Measurements from ENCODE around the gene RABGAP1L.

Gene RABGAP1L

DNA sequence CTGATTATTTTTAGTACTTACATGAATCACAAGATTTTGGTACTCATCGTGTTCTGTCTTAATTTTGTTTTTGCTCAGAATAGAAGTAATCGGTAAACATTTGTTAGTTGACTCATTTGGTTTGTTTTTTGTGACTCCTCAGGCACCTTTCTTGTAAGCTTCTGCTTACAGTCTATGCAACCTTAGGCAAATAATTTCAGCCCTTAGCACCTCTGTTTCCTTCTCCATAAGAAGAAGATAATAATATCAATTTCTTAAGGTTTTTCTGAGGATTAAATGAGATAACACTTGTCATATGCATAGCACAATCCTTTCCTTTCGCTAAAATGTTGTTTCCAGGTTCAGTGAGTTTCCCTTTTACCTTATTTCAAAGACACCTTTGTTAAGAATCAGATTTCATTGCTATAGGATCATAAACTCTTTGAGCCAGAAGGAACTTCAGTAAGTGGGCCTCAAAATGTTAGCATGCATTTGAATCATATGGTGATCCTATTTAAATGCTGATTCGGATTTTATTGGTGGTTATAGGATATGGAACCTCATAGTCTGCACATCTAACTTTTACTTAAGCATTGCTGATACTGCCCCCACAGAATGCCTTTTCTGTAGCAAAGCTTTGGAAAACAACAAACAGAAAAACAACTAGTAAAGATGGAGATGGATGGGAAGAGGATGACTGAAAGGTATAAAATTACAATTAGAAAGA, 567.7 kb downstream of the RABGAP1L start:
- no peak for DNase-seq

DNA sequence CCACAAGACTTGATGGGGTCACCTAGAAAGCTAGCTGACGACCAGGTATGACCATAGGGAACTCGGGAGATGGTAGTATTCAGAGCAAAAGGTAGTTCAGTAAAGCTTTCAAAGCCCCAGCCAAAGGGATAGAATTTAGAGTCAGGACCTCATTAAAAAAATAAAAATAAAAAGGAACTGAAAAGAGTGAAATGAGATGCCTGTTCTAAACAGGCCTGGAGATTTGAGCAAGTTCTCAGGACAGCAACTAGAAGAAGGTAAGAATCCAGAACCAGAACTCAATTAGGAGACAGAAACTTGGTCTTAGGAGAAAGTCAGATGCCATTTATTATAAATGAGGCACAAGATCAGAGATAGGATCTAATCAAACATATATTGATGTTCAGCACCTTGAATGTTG, 575.0 kb downstream of the RABGAP1L start:
- no peak for DNase-seq

DNA sequence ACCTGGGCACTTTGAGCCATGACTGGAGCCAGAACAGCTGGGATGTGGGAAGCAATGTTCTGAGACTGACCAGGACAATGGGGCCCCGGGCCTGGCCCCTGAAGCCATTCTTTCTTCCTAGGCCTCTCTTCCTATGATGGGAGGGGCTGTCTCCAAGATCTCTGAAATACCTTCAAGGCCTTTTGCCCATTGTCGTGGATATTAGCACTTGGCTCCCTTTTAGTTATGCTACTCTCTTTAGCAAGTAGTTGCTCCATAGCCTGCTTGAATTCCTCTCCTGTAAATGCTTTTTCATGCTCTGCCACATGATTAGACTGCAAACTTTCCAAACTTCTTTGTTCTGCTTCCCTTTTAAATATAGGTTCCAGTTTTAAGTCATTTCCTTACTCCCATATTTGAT, 577.5 kb downstream of the RABGAP1L start:
- no peak for DNase-seq

DNA sequence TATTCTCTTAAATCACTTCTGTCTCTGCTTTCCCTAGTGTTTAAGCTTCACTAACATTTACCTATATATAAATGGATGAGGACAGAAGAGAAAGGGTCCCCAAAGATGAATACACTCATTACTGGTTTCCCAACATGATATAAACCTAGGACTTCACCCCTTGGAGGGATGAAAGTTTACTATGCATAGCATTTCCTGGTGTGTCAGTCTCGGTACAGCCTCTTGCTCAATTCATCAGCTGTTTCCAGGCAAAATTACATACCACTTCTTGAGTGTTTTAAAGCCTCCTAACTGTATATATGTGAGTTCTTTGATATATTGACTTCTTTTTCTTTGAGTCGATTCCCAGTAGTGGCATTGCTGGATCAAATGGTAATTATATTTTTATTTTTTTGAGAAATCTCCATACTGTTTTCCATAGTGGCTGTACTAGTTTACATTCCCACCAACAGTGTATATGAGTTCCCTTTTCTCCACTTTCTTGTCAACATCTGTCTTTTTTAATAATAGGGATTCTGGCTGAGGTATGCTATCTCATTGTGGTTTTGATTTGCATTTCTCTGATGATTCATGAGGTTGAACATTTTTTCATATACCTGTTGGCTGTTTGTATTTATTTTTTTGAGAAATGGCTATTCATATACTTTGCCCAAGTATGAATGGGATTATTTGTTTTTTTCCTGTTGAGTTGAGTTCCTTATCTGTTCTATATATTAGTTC, 581.1 kb downstream of the RABGAP1L start:
- DNase-seq = no peak

DNA sequence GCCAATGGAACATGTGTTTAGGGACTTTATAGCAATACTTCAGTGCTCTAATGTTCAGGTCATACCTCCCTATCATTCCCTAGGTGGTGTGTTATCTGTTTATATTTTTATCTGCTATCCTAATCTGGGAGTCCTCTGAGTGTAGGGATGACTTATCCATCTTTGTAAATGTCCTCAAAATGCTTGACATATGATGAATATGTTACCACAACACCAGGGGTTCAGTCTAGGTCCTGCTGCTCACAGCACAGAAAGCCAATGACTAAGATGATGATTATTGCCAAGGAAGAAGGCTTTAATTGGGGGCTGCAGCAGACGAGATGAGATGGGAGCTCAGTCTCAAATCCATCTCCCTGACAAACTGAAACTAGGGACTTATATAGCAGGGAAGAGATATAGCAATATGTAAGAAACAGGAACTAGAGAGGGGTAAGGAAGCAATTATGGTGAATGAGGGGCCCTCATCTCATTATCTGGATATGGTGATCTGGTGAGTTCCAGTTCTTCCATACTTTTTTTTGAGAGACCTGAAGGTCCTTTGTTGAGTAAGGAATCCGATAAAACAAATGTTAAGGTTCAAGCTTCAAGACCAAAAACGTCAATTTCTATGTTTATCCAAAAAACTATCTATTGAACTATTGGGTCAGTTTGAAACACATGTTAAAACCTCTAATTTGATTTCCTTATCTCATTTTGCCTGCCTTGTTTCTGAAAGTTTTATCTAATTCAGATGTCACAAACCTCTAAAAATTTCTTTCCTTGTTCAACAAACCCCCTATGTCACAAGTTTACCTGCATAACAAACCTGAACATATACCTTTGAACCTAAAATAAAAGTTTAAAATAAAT, 583.7 kb downstream of the RABGAP1L start:
- no peak for DNase-seq

DNA sequence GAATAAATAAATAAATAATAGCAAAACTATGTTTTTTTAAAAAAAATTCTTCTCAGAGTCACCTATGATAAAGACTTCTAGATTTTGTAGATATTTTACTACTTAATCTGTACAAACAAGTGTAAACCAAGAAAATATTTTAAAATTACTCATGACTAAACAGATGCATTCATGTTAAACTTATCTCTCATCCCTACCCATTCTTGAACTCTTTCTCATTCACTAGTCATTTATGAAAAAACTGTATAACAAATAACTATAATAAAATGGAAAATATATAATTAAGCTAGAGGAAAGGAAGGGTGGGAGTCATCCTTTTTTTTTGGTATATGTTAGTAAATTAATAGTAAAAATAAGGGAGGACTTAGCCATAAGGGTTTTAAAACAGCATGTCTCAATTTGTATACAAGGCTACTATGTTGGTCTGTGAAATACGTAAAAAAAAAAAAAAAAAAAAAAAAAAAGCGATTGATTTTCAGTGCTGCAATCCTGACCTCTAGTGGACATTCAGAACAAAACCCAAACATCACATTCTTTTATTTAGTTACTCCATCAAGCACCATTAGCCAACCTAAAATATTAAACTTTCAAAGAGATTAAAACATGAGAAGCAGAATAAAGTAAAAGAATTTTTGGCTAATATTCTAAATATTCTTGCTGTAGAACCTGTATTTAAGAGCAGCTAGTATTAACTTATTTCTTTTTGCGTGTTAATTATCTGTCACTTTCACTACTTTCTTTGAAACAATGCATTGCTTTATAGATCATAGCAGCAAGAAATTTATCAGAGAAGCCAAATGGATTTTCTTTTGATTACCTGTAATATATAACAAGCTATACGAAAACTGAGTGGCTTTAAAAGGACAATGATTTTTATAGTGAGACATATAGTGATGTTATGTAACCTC, 584.6 kb downstream of the RABGAP1L start:
- DNase-seq = peak in 1 of 2 experiments; percentile 57

DNA sequence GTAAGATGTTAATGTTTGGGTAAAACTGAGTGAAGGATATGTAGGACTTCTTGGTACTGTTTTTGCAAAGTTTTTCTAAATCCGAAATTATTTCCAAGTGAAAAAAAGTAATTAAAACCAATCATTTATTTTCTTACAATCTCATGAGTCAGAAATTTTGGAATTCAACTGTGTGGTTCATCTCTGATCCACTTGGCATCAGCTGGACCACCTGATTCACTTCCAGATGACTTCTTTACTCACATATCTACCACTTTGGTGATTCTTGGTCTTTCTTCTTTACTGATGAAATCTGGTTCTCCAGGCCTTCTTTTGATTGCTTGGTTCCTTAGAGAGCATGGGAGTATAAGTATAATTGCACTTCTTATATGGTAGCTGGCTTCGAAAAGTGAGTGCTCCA, 585.6 kb downstream of the RABGAP1L start:
- no peak for DNase-seq

DNA sequence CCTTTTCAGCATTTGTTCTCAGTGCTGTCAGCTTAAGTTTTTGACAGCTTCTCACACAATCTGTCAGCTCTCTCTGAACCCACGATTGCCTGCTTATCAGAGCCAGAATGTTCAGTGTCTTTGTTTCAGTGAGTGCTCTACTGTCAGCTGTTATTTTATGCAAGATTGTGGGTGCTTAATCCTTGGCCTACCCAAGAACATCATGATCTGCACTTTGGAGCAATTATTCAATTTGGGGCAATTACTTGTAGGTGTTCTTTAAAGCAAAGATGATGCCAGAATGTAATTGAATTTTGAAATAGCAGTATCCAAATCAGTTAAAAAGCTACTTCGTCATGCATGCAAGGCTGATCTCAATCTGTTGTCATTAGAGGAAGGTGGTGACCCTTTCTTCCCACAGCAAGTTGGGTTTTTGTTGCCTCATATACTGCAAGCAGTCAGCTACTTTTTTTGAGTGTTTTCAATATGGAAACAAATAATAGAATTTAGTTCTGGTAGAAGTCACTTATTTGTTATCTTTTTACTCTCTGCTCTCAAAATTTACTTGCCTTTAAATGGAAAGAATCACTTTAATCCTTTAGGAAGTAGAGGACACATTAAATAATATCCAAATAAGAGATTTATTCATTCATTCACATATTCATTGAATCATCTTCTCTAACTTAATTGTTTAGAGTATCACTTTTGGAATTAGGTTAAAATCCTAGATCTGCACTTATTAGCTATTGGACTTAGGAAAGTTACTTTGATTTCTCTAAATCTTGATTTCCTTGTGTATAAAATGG, 586.9 kb downstream of the RABGAP1L start:
- no peak for DNase-seq

DNA sequence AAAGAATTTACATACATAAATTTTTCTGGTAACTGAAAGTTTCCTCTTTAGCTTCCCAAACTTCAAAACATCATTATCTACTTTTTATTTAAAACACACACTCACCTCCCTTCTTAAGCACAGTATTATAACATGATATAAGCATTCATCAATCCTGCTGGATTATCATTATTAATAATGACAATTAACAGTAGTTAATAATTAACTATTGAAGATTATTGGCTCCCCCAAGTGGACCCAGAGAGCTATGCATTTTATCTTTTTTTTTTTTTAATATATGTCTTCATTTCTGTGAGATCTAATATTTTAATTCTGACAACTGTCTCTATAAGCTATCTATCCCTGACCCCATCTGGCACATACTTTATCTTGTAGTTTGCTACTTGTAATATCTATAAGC, 588.3 kb downstream of the RABGAP1L start:
- DNase-seq = no peak

DNA sequence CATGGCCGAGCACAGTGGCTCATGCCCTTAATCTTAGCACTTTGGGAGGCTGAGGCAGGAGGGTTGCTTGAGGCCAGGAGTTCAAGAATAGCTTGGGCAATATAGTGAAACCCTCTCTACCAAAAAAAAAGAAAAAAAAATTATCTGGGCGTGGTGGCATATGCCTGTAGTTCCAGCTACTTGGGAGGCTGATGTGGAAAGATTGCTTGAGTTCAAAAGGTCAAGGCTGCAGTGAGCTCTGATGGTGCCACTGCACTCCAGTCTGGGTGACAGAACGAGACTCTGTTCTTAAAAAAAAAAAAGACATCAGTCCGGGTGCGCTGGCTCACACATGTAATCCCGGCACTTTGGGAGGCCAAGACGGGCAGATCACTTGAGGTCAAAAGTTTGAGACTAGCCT, 589.3 kb downstream of the RABGAP1L start:
- DNase-seq = no peak

DNA sequence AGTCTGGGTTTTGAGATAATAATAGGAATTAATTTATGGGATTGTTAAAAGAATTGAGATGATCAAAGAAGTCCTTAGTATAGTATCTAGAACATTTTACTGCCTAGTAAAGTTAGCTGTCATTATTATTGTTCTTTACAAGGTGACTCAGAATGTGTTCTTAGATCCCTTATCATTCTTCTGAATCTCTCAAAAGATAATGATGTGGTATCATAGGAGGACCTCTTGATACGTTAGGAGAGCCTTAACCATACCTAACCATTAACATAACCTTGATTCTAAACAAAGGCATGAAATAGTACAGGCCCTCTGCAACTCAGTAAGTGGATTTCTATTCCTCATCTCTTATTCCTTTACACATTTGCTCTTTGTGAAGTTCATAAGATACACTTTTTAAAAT, 593.8 kb downstream of the RABGAP1L start:
- no peak for DNase-seq

DNA sequence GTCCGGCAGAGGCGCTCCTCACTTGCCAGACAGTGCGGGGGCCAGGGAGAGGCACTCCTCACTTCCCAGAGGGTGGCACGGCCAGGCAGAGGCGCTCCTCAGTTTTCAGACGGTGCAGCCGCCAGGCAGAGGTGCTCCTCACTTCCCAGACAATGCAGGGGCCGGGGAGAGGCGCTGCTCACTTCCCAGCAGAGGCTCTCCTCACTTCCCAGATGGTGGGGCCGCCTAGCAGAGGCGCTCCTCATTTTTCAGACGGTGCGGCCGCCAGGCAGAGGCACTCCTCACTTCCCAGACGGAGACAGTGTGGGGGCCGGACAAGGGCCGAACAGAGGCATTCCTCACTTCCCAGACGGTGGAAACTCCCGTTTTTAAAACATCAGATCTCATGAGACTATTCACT, 602.0 kb downstream of the RABGAP1L start:
- DNase-seq = no peak

DNA sequence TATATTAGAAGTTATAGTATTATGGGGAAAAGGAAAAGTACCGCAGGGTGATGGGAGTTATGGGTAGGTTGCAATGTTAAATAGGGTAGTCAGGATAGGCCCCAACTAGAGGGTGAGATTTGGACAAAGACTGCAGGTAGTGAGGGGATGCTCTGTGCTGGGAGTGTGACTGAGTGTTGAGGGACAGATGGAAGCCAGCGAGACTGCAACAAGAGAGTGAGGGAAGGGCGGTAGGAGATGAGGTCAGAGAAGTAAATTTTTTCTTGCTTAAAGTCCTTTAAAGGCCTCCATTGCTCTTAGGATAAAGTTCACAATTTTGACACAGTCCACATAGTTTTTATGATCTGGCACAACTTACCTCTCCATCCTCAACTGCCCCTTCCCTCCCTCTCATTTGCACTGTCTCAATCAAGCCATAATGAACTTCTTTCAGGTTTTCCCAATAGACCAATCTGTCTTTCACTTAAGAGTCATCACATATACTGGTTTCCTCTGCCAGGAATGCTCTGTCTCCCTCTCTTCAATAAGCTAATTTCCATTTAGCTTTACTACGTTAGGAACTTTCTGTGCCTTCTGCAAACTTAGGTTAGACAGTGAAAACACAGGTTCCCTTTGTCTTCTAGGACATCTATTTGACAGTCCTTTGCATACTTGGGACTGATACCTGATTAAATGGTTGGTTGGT, 602.7 kb downstream of the RABGAP1L start:
- DNase-seq = no peak

DNA sequence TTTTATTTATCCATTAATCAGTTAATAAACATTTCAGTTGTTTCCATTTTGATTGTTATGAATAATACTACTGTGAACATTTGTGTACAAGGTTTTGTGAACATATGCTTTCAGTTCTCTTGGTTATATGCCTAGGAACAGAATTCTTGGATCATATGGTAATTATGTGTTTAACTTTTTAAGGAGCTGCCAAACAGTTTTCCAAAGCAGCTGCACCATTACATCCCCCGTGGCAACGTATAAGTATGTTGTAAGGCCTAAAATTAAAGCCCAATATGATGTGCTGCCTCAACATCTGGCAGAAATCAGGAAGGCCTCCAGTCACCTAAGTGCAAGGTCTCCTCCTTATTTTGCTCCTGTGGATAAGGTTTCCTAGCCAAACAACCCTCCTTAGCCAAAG, 604.9 kb downstream of the RABGAP1L start:
- DNase-seq = no peak

DNA sequence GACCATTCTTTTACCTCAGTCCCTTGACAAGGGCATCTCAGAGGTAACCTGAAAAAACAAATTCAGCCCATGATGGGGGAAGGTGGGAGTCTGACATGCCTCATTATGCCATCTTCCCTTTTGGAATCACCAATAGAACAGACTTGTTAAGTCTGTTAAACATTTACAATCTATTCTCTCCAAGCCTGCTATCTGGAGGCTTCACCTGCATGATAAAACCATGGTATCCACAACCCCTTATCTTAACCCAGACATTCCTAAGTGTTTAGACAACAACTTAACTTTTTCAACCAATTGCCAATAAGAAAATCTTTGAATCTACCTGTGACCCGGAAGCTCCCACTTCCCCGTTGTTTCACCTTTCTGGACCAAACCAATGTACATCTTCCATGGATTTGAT, 607.4 kb downstream of the RABGAP1L start:
- DNase-seq = no peak

DNA sequence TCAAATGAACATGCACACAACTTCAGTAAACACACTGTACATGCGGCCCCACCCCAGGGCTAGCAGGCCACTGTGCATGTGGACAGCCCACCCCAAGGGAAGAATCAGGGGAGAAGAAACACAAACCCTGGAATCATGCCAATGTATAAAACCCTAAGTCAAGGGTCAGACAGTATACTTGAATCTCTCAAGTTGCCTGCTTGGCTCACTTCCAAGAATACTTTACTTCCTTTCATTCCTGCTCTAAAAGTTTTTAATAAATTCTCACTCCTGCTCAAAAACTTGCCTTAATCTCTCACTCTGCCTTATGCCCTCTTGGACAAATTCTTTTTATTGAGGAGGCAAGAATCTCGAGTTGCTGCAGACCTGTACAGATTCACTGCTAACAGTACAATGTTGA, 609.2 kb downstream of the RABGAP1L start:
- DNase-seq = no peak

DNA sequence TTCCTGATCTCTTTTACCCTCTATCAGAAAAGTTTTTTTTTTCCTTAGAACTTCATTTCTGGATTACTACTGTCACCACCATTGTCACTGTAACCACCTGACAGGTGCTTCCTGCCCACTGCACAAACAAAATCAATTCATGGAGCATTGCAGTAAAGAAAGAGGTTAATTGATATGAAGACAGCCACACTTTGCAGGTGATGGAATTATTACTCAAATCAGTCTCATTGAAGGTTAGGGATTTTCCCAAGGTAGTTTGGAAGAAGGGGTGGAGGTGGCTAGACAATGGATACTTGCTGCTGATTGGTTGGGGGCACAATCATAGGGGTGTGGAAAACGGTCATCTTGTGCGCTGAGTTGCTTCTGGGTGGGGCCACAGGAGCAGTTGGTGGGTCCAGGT, 609.6 kb downstream of the RABGAP1L start:
- no peak for DNase-seq

DNA sequence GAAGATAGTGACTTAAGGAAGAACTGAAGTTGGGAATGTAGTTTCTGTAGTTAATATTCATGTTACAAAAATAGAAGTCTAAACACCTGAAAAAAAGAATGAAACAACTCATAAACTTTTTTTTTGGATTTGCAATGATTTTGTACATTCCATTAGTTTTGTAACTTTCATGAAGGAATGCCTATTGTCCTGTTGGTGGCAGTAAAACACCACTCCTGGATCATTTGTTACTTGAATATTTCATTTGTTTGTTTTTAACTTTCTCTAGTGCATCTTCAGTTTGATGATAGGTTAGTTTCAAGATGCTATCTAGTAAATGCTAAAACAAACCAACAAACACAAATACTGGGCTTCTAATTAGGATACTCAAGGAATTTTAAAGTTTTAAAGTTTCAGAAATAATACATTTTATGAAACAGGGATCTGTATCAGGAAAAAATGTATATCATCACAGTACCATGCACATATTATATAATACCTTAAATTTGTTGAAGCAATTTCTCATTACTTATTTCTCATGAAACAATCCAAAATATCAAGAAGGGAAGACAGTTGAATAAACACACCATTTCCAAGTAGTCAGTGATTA, 610.7 kb downstream of the RABGAP1L start:
- peak in 1 of 2 experiments; percentile 12 for DNase-seq

DNA sequence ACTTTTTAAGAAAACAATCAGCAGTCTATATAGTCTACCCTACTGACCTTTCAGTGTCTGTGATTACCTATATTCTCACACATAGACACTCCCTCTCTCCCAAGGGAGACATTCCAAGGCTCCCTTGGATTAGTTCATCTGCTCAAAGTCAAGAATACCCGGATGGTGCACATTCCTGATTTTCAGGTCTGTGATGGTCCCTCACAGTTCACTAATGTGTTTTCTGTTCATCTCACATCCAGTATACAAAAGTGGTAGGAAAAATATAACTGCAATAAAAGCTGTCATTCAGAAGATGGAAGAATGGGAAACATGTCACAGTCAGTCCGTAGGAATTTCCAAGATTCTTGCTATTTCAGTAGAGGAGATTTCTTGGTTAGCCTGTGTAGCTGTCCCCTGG, 616.3 kb downstream of the RABGAP1L start:
- DNase-seq = no peak

DNA sequence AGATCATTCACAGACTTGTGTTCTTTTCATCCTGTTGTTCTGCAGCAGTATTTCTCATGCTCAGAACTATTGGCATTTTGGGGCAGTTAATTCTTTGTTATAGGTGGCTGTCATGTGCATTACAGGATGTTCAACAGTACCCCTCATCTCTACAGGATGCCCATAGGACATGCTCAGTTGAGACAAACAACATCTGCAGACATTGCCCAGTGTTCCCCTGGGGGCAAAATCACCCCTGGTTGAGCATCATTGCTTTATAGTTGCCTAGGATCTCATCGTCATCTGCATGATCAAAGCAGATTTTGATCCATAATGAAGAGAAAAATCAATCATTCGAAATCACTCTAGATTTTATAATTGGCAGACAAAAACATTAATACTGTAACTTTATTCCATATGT, 617.9 kb downstream of the RABGAP1L start:
- DNase-seq = no peak

DNA sequence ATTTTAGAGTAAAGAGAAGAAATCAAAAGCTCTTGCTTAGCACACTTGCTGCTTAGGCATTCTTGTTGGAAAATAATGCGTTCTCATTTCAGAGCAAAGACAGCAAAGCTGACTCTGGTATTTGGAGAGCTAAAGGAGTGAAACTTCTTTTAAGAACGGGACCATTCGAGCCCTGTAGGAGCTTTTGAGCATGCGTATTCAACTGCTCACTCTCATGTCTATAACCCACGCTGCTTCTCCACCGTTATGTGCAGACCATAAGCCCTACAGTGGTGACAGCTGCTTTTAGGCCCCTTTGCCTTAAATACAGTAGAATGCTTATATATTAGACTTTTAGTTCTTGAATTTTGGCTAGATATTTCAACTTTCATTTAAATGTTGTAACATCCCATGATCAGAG, 626.2 kb downstream of the RABGAP1L start:
- DNase-seq = no peak
